Keratinocyte (primary cell): ENCODE measurements around the gene DDX4. TPM values are rescaled to one million over a fixed set of nuclear protein-coding genes. Genes with fewer than 3 reads are reported as not detected.

Experiments
- DNase-seq: peaks from one replicate; pipeline ENCODE4 v3.0.0-alpha.2; 2011; ENCODE audit warnings: low read depth, missing footprints, low spot score
- FAIRE-seq: peaks from 2 replicates; lab custom pipeline; 2011; peaks lifted over from hg19 to GRCh38; lab: Jason Lieb, UNC
- H2AFZ ChIP-seq: 2 replicates; pipeline ENCODE4 v1.6.0; 2012; ENCODE audit warnings: low read length, control low read depth, inconsistent platforms; ENCODE audit not compliant: control insufficient read depth
- H3K27ac ChIP-seq: 2 replicates; pipeline ENCODE4 v1.5.1; 2011; ENCODE audit warnings: low read length; ENCODE audit not compliant: control insufficient read depth, insufficient read depth
- H3K27me3 ChIP-seq: 3 replicates; pipeline ENCODE4 v1.6.0; 2011; ENCODE audit warnings: low read length; ENCODE audit not compliant: control insufficient read depth, insufficient read depth; ENCODE audit errors: extremely low read depth
- H3K36me3 ChIP-seq, 2 experiments: 2 replicates in 1 of 2; 3 replicates in 1 of 2; pipeline ENCODE4 v1.5.1; 2011; ENCODE audit warnings: low read length in 2 of 2, mild to moderate bottlenecking in 1 of 2; ENCODE audit not compliant: control insufficient read depth in 2 of 2, insufficient read depth in 2 of 2; ENCODE audit errors: extremely low read depth in 1 of 2
- H3K4me1 ChIP-seq: 3 replicates; pipeline ENCODE4 v1.5.1; 2011; ENCODE audit warnings: low read length; ENCODE audit not compliant: control insufficient read depth, insufficient read depth; ENCODE audit errors: extremely low read depth
- H3K4me2 ChIP-seq: 3 replicates; pipeline ENCODE4 v1.6.0; 2011; ENCODE audit warnings: low read depth, low read length; ENCODE audit not compliant: control insufficient read depth, insufficient read depth; ENCODE audit errors: extremely low read depth
- H3K4me3 ChIP-seq, 3 experiments: fragments of 200-600 bp in 1 of 3; sonication (generic) in 1 of 3; 2 replicates in 2 of 3; 3 replicates in 1 of 3; pipeline ENCODE4 v1.5.1; 2011 to 2016; ENCODE audit warnings: low read length in 3 of 3, mild to moderate bottlenecking in 3 of 3, control low read depth in 2 of 3, inconsistent platforms in 1 of 3, low read depth in 1 of 3, mixed read lengths in 1 of 3, mixed run types in 1 of 3, moderate library complexity in 1 of 3; ENCODE audit not compliant: control insufficient read depth in 2 of 3, insufficient read depth in 2 of 3; ENCODE audit errors: extremely low read depth in 1 of 3
- H3K79me2 ChIP-seq: 2 replicates; pipeline ENCODE4 v1.6.0; 2012; ENCODE audit warnings: low read length; ENCODE audit not compliant: control insufficient read depth, insufficient read depth
- H3K9ac ChIP-seq: 3 replicates; pipeline ENCODE4 v1.6.0; 2011; ENCODE audit warnings: low read length; ENCODE audit not compliant: control insufficient read depth, insufficient read depth; ENCODE audit errors: extremely low read depth
- H3K9me1 ChIP-seq: 3 replicates; pipeline ENCODE4 v1.6.0; 2011; ENCODE audit warnings: low read length; ENCODE audit not compliant: control insufficient read depth, insufficient read depth; ENCODE audit errors: extremely low read depth
- H3K9me3 ChIP-seq: 2 replicates; pipeline ENCODE4 v1.5.1; 2012; ENCODE audit warnings: low read depth, low read length; ENCODE audit not compliant: control insufficient read depth
- H4K20me1 ChIP-seq: 3 replicates; pipeline ENCODE4 v1.6.0; 2011; ENCODE audit warnings: low read length; ENCODE audit not compliant: control insufficient read depth, insufficient read depth; ENCODE audit errors: extremely low read depth
- EZH2 ChIP-seq: IDR thresholded peaks from one replicate; pipeline ENCODE4 v1.6.1; 2012; ENCODE audit warnings: inconsistent platforms, mild to moderate bottlenecking, low read length, moderate library complexity
- dilution Hi-C: fragments of 300-500 bp; cut with MboI; formaldehyde crosslinking; loops from one replicate; pipeline ENCODE4 v1.7.0; 2020; ENCODE audit warnings: low sequenced_read_pairs; ENCODE audit not compliant: extremely low pct_ligation_motif_present
- polyA plus RNA-seq, 5 experiments: library from polyadenylated mRNA; depleted of rRNA in 3 of 5; stranded (reverse) in 3 of 5; stranded (forward) in 1 of 5; unstranded in 1 of 5; fragments of >200 nt; gene quantifications; 1 replicate in 1 of 5; 2 replicates in 3 of 5; 3 replicates in 1 of 5; pipeline versions ENCODE4 v1.2.1 to v1.2.3, GENCODE V29; 2011 to 2012; ENCODE audit warnings: missing spikeins in 2 of 5, low read depth in 1 of 5, low replicate concordance in 1 of 5
- TF ChIP-seq, protein P1 (sequence below), 3 experiments: IDR thresholded peaks in 1 of 3; conservative IDR thresholded peaks in 1 of 3; optimal IDR thresholded peaks in 1 of 3; 2 replicates in 2 of 3; 3 replicates in 1 of 3; pipeline versions ENCODE3 to v1.5.1; 2011; ENCODE audit warnings: low read length in 3 of 3, mild to moderate bottlenecking in 3 of 3, moderate library complexity in 2 of 3, control low read depth in 1 of 3, inconsistent platforms in 1 of 3; ENCODE audit not compliant: insufficient read depth in 2 of 3; ENCODE audit errors: extremely low read depth in 1 of 3

Gene DDX4
- polyA plus RNA-seq, 1 donor (not counting 4 experiments of a cell fraction or from before 2014, with no cell fraction given) = 0.04 TPM

DNA sequence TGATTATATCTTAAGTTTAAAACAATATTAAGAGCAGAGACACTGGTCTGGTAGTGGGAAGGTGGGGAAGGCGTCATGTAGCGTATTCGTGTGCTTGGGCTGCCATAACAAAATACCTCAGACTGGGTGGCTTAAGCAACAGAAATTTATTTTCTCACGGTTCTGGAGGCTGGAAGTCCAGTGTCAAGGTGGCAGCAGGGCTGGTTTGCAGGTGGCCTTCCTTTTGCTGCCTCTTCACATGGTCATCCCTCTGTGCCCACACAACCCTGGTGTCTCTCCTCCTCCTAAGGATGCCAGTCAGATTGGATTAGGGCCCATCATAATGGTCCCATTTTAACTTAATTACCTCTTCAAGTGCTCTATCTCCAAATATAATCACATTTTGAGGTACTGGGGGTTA, 122.8 kb downstream of the DDX4 start:
- H4K20me1 ChIP-seq = no peaks in the 10 kb centered on the region
- H3K36me3 ChIP-seq = peaks cover 3% of the 10 kb centered on the region in 2 experiments
- no peak overlapping the region for H3K9ac ChIP-seq
- no peak overlapping the region for H2AFZ ChIP-seq
- H3K9me3 ChIP-seq = no peaks in the 10 kb centered on the region
- H3K4me1 ChIP-seq = no peaks in the 10 kb centered on the region
- H3K79me2 ChIP-seq = no peaks in the 10 kb centered on the region
- no peak overlapping the region for H3K4me2 ChIP-seq
- no peak overlapping the region for H3K4me3 ChIP-seq
- TF ChIP-seq, protein P1, sequence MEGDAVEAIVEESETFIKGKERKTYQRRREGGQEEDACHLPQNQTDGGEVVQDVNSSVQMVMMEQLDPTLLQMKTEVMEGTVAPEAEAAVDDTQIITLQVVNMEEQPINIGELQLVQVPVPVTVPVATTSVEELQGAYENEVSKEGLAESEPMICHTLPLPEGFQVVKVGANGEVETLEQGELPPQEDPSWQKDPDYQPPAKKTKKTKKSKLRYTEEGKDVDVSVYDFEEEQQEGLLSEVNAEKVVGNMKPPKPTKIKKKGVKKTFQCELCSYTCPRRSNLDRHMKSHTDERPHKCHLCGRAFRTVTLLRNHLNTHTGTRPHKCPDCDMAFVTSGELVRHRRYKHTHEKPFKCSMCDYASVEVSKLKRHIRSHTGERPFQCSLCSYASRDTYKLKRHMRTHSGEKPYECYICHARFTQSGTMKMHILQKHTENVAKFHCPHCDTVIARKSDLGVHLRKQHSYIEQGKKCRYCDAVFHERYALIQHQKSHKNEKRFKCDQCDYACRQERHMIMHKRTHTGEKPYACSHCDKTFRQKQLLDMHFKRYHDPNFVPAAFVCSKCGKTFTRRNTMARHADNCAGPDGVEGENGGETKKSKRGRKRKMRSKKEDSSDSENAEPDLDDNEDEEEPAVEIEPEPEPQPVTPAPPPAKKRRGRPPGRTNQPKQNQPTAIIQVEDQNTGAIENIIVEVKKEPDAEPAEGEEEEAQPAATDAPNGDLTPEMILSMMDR (optimal IDR thresholded peaks at IDR 0.05 in 1 of 3, IDR thresholded peaks at IDR 0.05 in 1 of 3, conservative IDR thresholded peaks at IDR 0.05 in 1 of 3; ENCODE audit: extremely low read depth in 1 of 3, insufficient read depth in 2 of 3, low read length in 3 of 3) = no peak
- no peak for TF ChIP-seq EZH2
- no peak overlapping the region for H3K27ac ChIP-seq
- H3K9me1 ChIP-seq = no peaks in the 10 kb centered on the region
- FAIRE-seq (no peak), DNase-seq (no peak)
- dilution Hi-C loops = no loop called here
- no peaks in the 10 kb centered on the region for H3K27me3 ChIP-seq

DNA sequence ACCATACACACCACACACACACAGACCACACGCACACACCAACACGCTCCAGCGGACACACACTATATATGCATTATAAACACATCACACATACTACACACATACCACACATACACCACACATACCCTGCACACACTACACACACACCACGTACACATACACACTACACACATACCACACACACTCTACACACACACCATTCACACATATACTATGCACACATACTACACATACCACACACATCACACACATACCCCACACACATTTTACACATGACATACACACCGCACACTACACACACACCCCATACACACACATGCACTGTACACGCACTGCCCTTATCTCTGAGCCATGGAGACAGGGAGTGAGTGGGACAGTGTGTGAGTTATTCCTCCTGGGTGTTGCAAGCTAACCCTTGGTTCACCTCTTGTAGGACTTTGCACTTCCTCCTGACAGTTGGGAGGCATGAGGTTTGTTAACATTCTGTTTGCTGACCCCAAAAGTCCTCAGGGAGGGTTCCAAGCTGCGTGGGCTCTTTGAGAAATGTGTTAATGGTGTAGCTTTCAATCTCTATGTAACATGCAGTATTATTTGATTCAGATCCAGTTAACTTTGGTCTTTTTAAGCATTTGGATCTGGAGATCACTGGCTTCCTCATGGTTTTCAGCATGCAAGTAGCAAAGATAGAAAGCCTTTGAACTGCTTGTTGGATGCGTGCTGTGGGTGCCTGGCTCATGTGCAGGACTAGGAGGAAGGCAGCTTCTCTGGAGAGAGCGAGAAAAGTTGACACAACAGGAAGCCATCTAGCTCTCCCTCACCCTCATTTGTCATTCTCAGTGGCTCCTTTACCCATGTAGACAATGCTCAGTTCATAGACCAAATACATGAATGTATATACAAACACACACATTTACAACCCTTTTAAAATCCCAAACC, 127.0 kb downstream of the DDX4 start:
- no peak for FAIRE-seq
- H3K27me3 ChIP-seq = no peaks in the 10 kb centered on the region
- dilution Hi-C loops = no loop called here

More for the DNA sequence above, 127.0 kb downstream of the DDX4 start:
- Histone ChIP-seq H3K9ac (no peak overlapping the region), H3K27ac (no peak overlapping the region), H3K79me2 (no peaks in the 10 kb centered on the region), H2AFZ (no peak overlapping the region), H3K4me2 (no peak overlapping the region), H3K9me1 (no peaks in the 10 kb centered on the region), H4K20me1 (no peaks in the 10 kb centered on the region), H3K36me3 (peaks cover 0 to 3% of the 10 kb centered on the region in 2 experiments), H3K4me3 (no peak overlapping the region), H3K9me3 (no peaks in the 10 kb centered on the region), H3K4me1 (peaks cover 17% of the 10 kb centered on the region)
- no peak for TF ChIP-seq EZH2
- no peak for DNase-seq
